Muscle layer of duodenum (tissue), 2 donors: ENCODE results near the gene TMTC3.
"Not testable (repeated sequence)": the region's sequence is repeated elsewhere in the genome, so short reads cannot be mapped to it uniquely, and the experiment has no call there.

ENCODE experiments used
- H3K27ac ChIP-seq: one replicate; pipeline ENCODE4 v1.7.0; 2013; ENCODE audit warnings: mild to moderate bottlenecking, low read length
- H3K27me3 ChIP-seq: one replicate; pipeline ENCODE4 v1.7.0; 2013; ENCODE audit warnings: low read depth, mild to moderate bottlenecking, control low read depth, low read length
- H3K36me3 ChIP-seq, 2 donors: one replicate each; pipeline ENCODE4 v1.7.0; 2013; ENCODE audit warnings: low read length in 2 of 2, control low read depth in 1 of 2, mild to moderate bottlenecking in 1 of 2; ENCODE audit not compliant: insufficient read depth in 2 of 2, control insufficient read depth in 1 of 2
- H3K4me1 ChIP-seq, 2 donors: one replicate each; pipeline ENCODE4 v1.7.0; 2013; ENCODE audit warnings: low read length in 2 of 2, mild to moderate bottlenecking in 2 of 2, control low read depth in 1 of 2, moderate library complexity in 1 of 2; ENCODE audit not compliant: insufficient read depth in 2 of 2, control insufficient read depth in 1 of 2
- H3K4me3 ChIP-seq, 2 donors: one replicate each; pipeline ENCODE4 v1.7.0; 2013; ENCODE audit warnings: low read length in 2 of 2, low read depth in 1 of 2, mild to moderate bottlenecking in 1 of 2
- H3K9me3 ChIP-seq, 2 donors: one replicate each; pipeline ENCODE4 v1.7.0; 2013; ENCODE audit warnings: low read length in 2 of 2, control low read depth in 1 of 2, mild to moderate bottlenecking in 1 of 2; ENCODE audit not compliant: control insufficient read depth in 1 of 2
- donor health status: healthy.

The TMTC3 gene

DNA sequence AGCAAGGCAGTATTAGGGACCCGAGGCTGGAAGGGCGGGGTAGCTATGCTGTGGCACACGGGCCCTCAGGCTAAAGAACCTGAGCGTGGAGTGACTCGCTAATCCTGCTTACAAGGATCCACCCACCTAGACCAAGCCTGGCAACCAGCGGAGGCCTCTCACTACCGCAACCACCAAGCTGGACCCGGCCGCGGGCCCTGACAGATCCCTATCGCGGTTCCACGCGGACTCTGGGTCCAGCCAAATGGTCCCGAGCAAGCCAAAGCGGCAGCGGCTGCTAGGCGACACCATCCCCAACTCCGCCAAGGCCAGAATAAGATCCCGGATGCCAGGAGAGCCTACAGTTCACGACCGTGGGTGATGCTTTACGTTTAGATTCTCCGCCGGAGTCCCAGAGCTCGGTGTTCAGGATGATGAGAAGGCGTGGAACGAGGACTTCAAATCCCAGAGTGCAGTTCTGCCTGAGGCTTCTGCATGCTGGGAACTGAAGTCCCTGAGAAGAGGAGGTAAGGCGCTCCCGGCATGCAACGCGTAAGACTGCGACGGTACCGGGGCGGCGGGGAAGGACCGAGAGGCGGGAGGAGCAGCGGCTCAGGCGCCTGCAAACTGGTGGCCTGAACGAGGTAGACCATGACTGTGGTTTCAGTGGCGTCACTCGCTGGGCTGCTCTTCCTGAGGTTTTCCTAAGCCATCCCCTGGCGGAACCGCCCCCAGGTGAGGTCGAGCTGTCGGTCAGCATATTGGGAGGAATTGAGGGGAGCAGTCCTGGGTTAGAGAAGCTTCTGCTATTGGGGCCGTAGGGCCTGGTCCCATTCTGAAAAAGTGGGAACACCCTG, at the start of gene TMTC3, which contains the start of gene CEP290:
TMTC3 (plus strand) TSS at position 534 of the 836 bp plus-strand sequence. CDS start 6,009 bp downstream, outside the sequence.
CEP290 (minus strand) TSS at position 315 of the 836 bp plus-strand sequence. CDS start 781 bp downstream, outside the sequence.
- peak within 1 kb of the TSS; percentile 65 for H3K27ac ChIP-seq
- peaks cover 0 to 5% of the 10 kb centered on the region in 2 donors for H3K4me1 ChIP-seq
- H3K27me3 ChIP-seq = no peaks in the 10 kb centered on the region
- no peaks in the 10 kb centered on the region for H3K9me3 ChIP-seq
- peak within 1 kb of the TSS; percentile 96 to 99 for H3K4me3 ChIP-seq
- H3K36me3 ChIP-seq = no peaks in the 10 kb centered on the region

GRCh38 chr12:88092771-88093170, 49.3 kb upstream of the TMTC3 start:
- H3K4me1 ChIP-seq = no peaks in the 10 kb centered on the region
- H3K9me3 ChIP-seq = no peaks in the 10 kb centered on the region
- H3K27ac ChIP-seq = no peak overlapping the region
- H3K4me3 ChIP-seq = no peak overlapping the region
- peaks cover 8 to 9% of the 10 kb centered on the region in 2 donors for H3K36me3 ChIP-seq
- H3K27me3 ChIP-seq = no peaks in the 10 kb centered on the region

GRCh38 chr12:88093573-88093972, 48.5 kb upstream of the TMTC3 start:
- H3K4me3 ChIP-seq = no peak overlapping the region
- peaks cover 7 to 10% of the 10 kb centered on the region in 2 donors for H3K36me3 ChIP-seq
- no peak overlapping the region for H3K27ac ChIP-seq
- no peaks in the 10 kb centered on the region for H3K9me3 ChIP-seq
- H3K4me1 ChIP-seq = no peaks in the 10 kb centered on the region
- no peaks in the 10 kb centered on the region for H3K27me3 ChIP-seq

- no peaks in the 10 kb centered on the region for H3K9me3 ChIP-seq
- no peaks in the 10 kb centered on the region for H3K27me3 ChIP-seq
- no peak overlapping the region for H3K4me3 ChIP-seq
- H3K36me3 ChIP-seq = peaks cover 0 to 24% of the 10 kb centered on the region in 2 donors
- no peak overlapping the region for H3K27ac ChIP-seq
- H3K4me1 ChIP-seq = no peaks in the 10 kb centered on the region
These were observed 34.1 kb upstream of the TMTC3 start for GRCh38 chr12:88108021-88108420.

GRCh38 chr12:88111074-88111652, 30.9 kb upstream of the TMTC3 start:
- Histone ChIP-seq H3K4me3 (peak overlapping the region; percentile 40 to 42), H3K27ac (no peak overlapping the region), H3K4me1 (no peaks in the 10 kb centered on the region), H3K9me3 (no peaks in the 10 kb centered on the region), H3K27me3 (no peaks in the 10 kb centered on the region), H3K36me3 (peaks cover 0 to 22% of the 10 kb centered on the region in 2 donors)

- Histone ChIP-seq H3K27ac (no peak overlapping the region), H3K4me1 (no peaks in the 10 kb centered on the region), H3K36me3 (peaks cover 0 to 23% of the 10 kb centered on the region in 2 donors), H3K27me3 (no peaks in the 10 kb centered on the region), H3K9me3 (no peaks in the 10 kb centered on the region), H3K4me3 (no peak overlapping the region)
These were observed 28.2 kb upstream of the TMTC3 start for GRCh38 chr12:88113871-88114270.

DNA sequence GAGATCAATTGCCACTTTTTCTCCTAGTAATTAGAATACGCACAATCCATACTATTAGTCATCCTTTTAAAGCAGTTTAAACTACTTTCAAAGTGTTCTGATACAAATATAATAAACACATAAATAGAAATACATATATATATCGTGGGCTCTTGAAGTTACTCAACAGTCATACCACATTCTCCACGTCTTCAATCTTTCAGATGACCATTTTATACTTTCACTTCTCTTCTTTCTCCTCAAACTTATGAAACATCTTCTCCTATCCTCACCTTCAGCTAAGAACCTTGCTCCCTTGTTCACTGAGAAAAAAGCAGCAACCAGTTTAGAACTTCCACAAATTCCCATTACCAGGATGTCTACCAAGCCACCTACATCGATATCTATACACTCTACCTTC, 19.4 kb upstream of the TMTC3 start:
- Histone ChIP-seq H3K4me1 (no peaks in the 10 kb centered on the region), H3K36me3 (peaks cover 10 to 20% of the 10 kb centered on the region in 2 donors), H3K27ac (no peak overlapping the region), H3K4me3 (no peak overlapping the region), H3K27me3 (no peaks in the 10 kb centered on the region), H3K9me3 (no peaks in the 10 kb centered on the region)

- no peak overlapping the region for H3K4me3 ChIP-seq
- no peak overlapping the region for H3K27ac ChIP-seq
- no peaks in the 10 kb centered on the region for H3K4me1 ChIP-seq
- H3K36me3 ChIP-seq = peaks cover 13% of the 10 kb centered on the region in 2 donors
- H3K9me3 ChIP-seq = no peaks in the 10 kb centered on the region
- no peaks in the 10 kb centered on the region for H3K27me3 ChIP-seq
These were observed 15.0 kb upstream of the TMTC3 start for GRCh38 chr12:88127099-88127498.

- no peaks in the 10 kb centered on the region for H3K27me3 ChIP-seq
- no peaks in the 10 kb centered on the region for H3K4me1 ChIP-seq
- H3K27ac ChIP-seq = no peak overlapping the region
- H3K4me3 ChIP-seq = no peak overlapping the region
- H3K9me3 ChIP-seq = no peaks in the 10 kb centered on the region
- H3K36me3 ChIP-seq = peaks cover 11 to 13% of the 10 kb centered on the region in 2 donors
These were observed 14.3 kb upstream of the TMTC3 start for GRCh38 chr12:88127855-88128254.

DNA sequence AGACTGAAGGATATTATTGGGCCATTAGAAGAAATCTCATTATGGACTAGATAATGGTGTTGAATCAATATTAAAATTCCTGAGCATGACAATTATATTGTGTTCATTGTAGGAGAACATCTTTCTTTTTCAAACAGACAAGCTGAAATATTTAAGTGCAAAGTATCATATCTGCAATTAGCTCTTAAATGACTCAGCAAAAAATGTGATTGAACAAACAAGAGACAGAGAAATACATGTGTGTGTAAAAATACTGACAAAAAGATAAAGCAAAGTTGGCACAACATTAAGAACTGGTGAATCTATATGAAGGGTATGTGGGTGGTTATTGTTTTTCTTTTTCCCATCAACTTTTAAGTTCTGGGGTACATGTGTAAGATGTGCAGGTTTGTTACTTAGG, 9.7 kb upstream of the TMTC3 start:
- Histone ChIP-seq H3K4me1 (no peaks in the 10 kb centered on the region), H3K9me3 (no peaks in the 10 kb centered on the region), H3K27me3 (no peaks in the 10 kb centered on the region), H3K4me3 (no peak overlapping the region), H3K27ac (no peak overlapping the region), H3K36me3 (peaks cover 0 to 4% of the 10 kb centered on the region in 2 donors)

DNA sequence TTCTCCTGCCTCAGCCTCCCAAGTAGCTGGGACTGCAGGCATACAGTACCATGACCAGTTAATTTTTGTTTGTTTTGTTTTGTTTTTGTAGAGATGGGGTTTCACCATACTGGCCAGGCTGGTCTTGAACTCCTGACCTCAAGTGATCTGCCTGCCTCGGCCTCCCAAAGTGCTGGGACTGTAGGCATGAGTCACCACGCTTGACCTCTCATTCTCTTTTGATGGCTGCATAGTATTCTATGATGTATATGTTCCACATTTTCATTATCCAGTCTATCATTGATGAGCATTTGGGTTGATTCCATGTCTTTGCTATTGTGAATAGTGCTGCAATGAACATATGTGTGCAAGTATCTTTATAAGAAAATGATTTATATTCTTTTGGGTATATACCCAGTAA, 8.9 kb upstream of the TMTC3 start:
- H3K27ac ChIP-seq = not testable (repeated sequence)

More for the DNA sequence above, 8.9 kb upstream of the TMTC3 start:
- not testable (repeated sequence) for H3K27me3 ChIP-seq, H3K36me3 ChIP-seq, H3K4me1 ChIP-seq, H3K4me3 ChIP-seq, H3K9me3 ChIP-seq
